Psoas muscle (tissue), 8 donors: ENCODE measurements around the gene RFX2. TPM values are rescaled to one million over a fixed set of nuclear protein-coding genes. Genes with fewer than 3 reads are reported as not detected.
A peak's percentile ranks its signal among the peaks of the same experiment; 100 is the strongest.

ENCODE experiments used
- ATAC-seq, 4 donors: fragments of 200-7000 bp; cut with Tn5 transposase; one replicate each; pipeline ENCODE4 v1.9.1; 2020; ENCODE audit warnings: moderate library complexity in 3 of 4, mild to moderate bottlenecking in 2 of 4
- DNase-seq, 2 donors: peaks; one replicate each; pipeline ENCODE4 v3.0.0-alpha.2; 2020
- H3K27ac ChIP-seq: fragments of 200-600 bp; one replicate; pipeline ENCODE4 v1.8.0; 2022
- H3K27me3 ChIP-seq, 3 donors: fragments of 200-600 bp in 1 of 3; one replicate each; pipeline versions ENCODE4 v1.6.1 to v1.8.0; 2013 to 2022; ENCODE audit warnings: low read length in 2 of 3, mild to moderate bottlenecking in 2 of 3, moderate library complexity in 1 of 3; ENCODE audit not compliant: insufficient read depth in 3 of 3
- H3K36me3 ChIP-seq, 2 donors: fragments of 200-600 bp in 1 of 2; one replicate each; pipeline versions ENCODE4 v1.6.1 to v1.8.0; 2013 to 2022; ENCODE audit warnings: low read depth in 1 of 2, mild to moderate bottlenecking in 1 of 2, moderate library complexity in 1 of 2; ENCODE audit not compliant: insufficient read depth in 1 of 2
- H3K4me1 ChIP-seq: fragments of 200-600 bp; one replicate; pipeline ENCODE4 v1.8.0; 2022
- H3K4me3 ChIP-seq: fragments of 200-600 bp; one replicate; pipeline ENCODE4 v1.8.0; 2022; ENCODE audit warnings: mild to moderate bottlenecking
- H3K9me3 ChIP-seq: fragments of 200-600 bp; one replicate; pipeline ENCODE4 v1.8.0; 2022
- CTCF ChIP-seq: fragments of 200-600 bp; IDR thresholded peaks from one replicate; pipeline ENCODE4 v1.8.0; 2022; ENCODE audit warnings: antibody characterized with exemption
- WGBS, 3 donors: extraction: QIAGEN DNeasy Blood & Tissue Kit; methylation state at CpG; one replicate each; pipeline versions ENCODE4 v1.1.6 to v1.1.7; 2013; 5-methylcytosine and 5-hydroxymethylcytosine counted together
- intact Hi-C, 2 donors: fragments of 100-400 bp; cut with DNase I; formaldehyde crosslinking; loops; one replicate each; pipeline versions ENCODE4 v1.11.0 to v1.14.2; 2022
- polyA plus RNA-seq, 3 donors: library from polyadenylated mRNA; stranded (reverse); fragments of 200-250 nt; gene quantifications; one replicate each; pipeline ENCODE4 v1.2.3, GENCODE V29; 2013
- total RNA-seq, 4 donors: library from RNA; stranded (reverse); fragmentation: NEBNext Ultra II Directional in 2 of 4; extraction: Animal tissue kit (Norgen Biotek cat#: 25700) in 2 of 4; gene quantifications; one replicate each; pipeline versions ENCODE4 v1.2.1 to v1.2.4, GENCODE V29; 2021 to 2023
- donor health status: healthy with polysubstance abuse.
- donor health status: DM: no; HTN: no; CAD: no; lungs with moderate emphysema.
- donor health status: Bipolar disorder and iron deficiency.
- donor health status: healthy.
- donor health status: DM: yes; HTN: yes; CAD: no.
- donor health status: DM: no; HTN: no; CAD: no.
- donor health status: DM: no; HTN: no; CAD: no.
- donor health status: DM: yes; HTN: yes; CAD: no.

Gene RFX2
- total and polyA plus RNA-seq, 7 donors, result 0.58 to 2.1 (median 1.0) TPM

- Histone ChIP-seq H3K36me3 (no peaks in the 10 kb centered on the region), H3K27me3 (no peaks in the 10 kb centered on the region), H3K27ac (no peak overlapping the region), H3K4me1 (peaks cover 55% of the 10 kb centered on the region), H3K4me3 (no peak overlapping the region), H3K9me3 (no peaks in the 10 kb centered on the region)
- WGBS, 3 donors, result 52 to 63% (median 56%) methylated on average over 18 of the region's 18 CpGs
- intact Hi-C loops, result no loop called here
- TF ChIP-seq CTCF, result no peak
- no peak for DNase-seq
- no peak for ATAC-seq
These were observed 157.9 kb downstream of the RFX2 start for GRCh38 chr19:5952193-5953029.

GRCh38 chr19:5951338-5951861 is 158.9 kb downstream of the RFX2 start:
- no peak overlapping the region for H3K27ac ChIP-seq
- H3K36me3 ChIP-seq, result no peaks in the 10 kb centered on the region
- 57 to 61% (median 58%) methylated on average over 19 of the region's 19 CpGs for WGBS, 3 donors
- H3K4me1 ChIP-seq, result peaks cover 55% of the 10 kb centered on the region
- no peak overlapping the region for H3K4me3 ChIP-seq
- intact Hi-C loops, result no loop called here
- H3K27me3 ChIP-seq, result no peaks in the 10 kb centered on the region
- ATAC-seq (no peak), DNase-seq (no peak)
- no peak for TF ChIP-seq CTCF
- H3K9me3 ChIP-seq, result no peaks in the 10 kb centered on the region

DNA sequence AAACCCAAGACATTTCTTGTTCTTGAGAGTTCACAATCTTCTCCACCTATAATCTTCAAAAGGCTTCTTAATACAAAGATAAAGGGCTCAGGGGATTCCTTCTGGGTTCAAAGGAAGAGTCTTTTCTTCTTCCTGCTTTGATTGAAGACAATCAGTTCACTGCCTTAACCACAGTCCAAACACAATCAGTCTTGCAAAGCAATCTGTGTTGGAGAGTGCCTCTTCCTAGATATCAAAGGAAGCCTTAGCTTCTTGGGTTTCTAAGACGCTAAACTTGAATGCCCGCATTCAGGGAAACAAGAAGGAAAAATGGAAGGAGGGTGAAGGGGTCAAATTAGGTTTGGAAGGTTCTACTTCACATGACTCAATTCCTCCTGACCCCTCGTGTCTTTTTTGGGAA is 159.6 kb downstream of the RFX2 start:
- Histone ChIP-seq H3K4me3 (no peak overlapping the region), H3K4me1 (peaks cover 55% of the 10 kb centered on the region), H3K9me3 (no peaks in the 10 kb centered on the region), H3K36me3 (no peaks in the 10 kb centered on the region), H3K27ac (no peak overlapping the region), H3K27me3 (no peaks in the 10 kb centered on the region)
- intact Hi-C loops, result no loop called here
- TF ChIP-seq CTCF, result no peak
- DNase-seq (no peak), ATAC-seq (no peak)
- 63 to 66% (median 64%) methylated on average over 3 of the region's 3 CpGs for WGBS, 3 donors

- Histone ChIP-seq H3K27me3 (no peaks in the 10 kb centered on the region), H3K27ac (no peak overlapping the region), H3K4me1 (peaks cover 52% of the 10 kb centered on the region), H3K9me3 (no peaks in the 10 kb centered on the region), H3K4me3 (no peak overlapping the region), H3K36me3 (no peaks in the 10 kb centered on the region)
- no peak for TF ChIP-seq CTCF
- DNase-seq (no peak), ATAC-seq (peak in 1 of 4 donors; percentile 32)
- WGBS, 3 donors, result 71 to 84% (median 80%) methylated on average over 13 of the region's 13 CpGs
- intact Hi-C loops, result loop anchor here in 1 of 2 donors (5.0 kb wide), 1 partner anchor 43 kb away; no protein-coding TSS in a partner anchor
These were observed 160.5 kb downstream of the RFX2 start for GRCh38 chr19:5949792-5950305.
